Activated CD8-positive, alpha-beta memory T cell treated with anti-CD3 and anti-CD28 coated beads, Interleukin-2, amount 50 U/mL, for 1 hour (primary cell): ENCODE data around the gene LRRTM4.
"Not testable (repeated sequence)": the region's sequence is repeated elsewhere in the genome, so short reads cannot be mapped to it uniquely, and the experiment has no call there.

Experiments used
- DNase-seq: peaks from one replicate; pipeline ENCODE4 v3.0.0-alpha.2; 2020; ENCODE audit errors: extremely low read depth

The LRRTM4 gene

DNA sequence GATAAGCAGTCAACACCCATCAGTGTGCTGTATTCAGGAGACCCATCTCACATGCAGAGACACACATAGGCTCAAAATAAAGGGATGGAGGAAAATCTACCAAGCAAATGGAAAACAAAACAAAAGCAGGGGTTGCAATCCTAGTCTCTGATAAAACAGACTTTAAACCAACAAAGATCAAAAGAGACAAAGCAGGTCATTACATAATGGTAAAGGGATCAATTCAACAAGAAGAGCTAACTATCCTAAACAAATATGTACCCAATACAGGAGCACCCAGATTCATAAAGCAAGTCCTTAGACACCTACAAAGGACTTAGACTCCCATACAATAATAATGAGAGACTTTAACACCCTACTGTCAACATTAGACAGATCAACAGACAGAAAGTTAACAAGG, 358.2 kb downstream of the LRRTM4 start:
- not testable (repeated sequence) for DNase-seq

GRCh38 chr2:77161009-77161408, 361.2 kb downstream of the LRRTM4 start:
- DNase-seq, result no peak

DNA sequence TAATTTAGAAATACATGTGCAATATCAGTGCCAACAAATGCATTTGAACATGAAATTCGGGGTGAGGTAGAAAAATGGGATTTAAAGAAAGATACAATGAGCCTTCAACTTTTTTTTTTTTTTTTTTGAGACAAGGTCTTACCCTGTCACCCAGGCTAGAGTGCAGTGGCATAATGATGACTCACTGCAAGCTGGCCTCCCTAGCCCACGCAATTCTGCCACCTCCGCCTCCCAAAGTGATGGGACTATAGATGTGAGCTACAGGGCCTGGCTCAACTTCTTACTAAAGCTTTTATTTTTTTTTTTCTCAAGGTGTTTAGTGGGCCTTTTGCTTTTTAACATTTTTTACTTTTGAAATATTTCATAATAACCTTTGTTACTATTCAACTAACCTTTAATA, 365.6 kb downstream of the LRRTM4 start:
- no peak for DNase-seq

DNA sequence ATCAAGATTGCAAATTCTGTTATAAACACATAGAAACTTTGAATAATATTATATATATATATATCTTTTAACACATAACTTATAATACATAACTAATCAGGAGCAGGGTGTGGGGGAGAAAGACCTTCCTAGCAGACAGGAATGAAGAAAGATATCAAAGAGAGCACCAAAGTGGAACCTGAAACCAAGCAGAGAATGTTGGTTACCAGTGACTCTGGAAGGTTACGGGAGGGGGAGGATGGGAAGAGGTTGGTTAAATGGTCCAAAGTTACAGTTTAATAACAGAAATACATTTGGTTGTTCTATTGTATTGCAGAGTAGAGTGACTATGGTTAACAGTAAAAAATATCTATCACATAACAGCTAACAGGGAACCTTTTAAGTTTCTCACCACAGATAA, 366.7 kb downstream of the LRRTM4 start:
- no peak for DNase-seq

GRCh38 chr2:77149565-77149964, 372.6 kb downstream of the LRRTM4 start:
- no peak for DNase-seq

- DNase-seq, result no peak
Observed at GRCh38 chr2:77147153-77147552, 375.0 kb downstream of the LRRTM4 start.

- DNase-seq, result no peak
Observed at GRCh38 chr2:77144772-77145171, 377.4 kb downstream of the LRRTM4 start.

DNA sequence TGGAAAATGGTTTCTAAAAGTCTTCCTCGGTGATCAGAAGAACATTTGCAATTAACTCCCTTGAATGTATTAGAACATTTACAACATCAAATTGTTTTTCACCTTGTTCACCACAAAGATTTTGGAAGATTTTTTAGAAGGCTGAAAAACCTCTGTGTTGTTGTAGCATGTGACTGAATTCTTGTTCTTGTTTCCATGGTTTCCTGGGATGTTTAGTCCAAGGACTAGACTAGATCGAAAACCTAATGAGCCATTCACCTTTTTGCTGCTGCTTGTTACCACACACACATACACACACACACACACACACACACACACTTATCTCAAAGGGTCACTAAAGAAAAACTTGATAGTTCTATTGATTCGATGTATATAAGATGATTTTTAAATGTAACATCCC, 380.0 kb downstream of the LRRTM4 start:
- DNase-seq, result no peak

- not testable (repeated sequence) for DNase-seq
Observed at GRCh38 chr2:77128479-77128878, 393.7 kb downstream of the LRRTM4 start.

DNA sequence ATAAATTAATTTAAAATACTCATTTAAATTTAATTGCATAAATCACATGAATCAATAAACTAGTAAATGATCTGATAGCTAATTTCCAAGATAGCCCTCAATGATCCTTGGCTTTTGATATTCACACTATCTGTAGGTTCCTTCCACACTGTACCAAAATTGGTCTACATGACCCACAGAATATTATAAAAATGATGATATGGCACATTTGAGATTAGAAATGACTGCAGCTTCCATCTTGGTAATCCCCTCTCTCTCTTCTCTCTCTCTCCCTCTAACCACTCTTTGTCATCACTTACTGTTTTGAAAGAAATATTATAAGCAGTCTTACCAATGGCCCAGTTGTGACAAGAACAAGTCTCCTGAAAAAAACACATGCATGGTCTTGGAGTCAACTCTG, 394.8 kb downstream of the LRRTM4 start:
- no peak for DNase-seq

DNA sequence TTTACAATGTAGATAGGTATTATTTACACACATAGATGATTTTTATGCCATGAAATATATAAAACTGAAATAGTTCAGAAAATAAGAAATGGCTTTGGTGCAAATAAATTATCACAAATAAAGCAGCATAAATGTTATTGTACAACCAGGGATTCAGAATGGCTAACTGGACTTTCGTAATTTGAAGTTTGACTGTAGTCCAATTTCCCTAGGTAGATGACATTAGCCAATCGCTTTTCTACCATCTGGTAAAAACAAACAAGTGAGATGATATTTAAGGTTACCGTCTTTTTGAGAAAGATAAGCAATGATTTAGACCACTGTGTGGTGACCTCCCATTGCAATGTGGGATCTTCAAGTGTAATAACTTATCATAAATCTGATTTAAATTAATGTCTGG, 400.7 kb downstream of the LRRTM4 start:
- DNase-seq, result no peak

DNA sequence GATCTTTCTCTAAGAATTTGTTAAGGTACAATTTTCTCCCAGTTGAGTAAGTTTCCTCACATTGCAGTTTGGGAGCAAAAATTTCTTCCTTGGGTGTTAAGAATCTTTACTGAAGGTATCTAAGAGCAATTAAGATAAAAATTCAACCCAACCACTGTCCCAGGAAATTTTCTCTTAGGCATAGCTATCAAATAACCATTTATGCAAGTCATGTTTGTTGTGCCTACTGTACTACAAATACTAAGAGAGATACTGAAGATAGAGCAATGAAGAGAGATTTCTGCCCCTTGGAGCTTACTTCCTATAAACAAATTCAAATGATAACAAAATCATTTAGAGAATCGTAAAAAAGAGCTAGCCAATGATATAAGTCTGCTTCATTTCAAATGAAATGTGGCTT, 402.8 kb downstream of the LRRTM4 start:
- no peak for DNase-seq

DNA sequence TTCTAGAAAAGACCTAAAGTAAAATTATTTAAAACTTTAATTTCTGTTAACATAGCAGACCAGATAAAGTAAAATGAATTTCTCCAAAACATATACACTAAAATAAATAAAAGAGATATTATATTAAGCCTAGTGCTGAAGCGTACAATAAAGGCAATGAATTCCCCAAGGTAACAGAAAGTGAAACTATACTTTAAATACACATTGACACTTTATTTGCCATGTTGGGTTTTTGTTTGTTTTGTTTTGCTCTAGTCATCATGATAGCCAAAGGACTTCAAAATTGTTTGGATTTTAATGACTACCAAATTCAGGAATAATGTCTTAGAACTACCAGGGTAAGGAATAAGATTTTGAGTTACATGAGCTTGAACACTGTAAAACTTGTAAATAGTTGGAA, 413.3 kb downstream of the LRRTM4 start:
- DNase-seq, result no peak

DNA sequence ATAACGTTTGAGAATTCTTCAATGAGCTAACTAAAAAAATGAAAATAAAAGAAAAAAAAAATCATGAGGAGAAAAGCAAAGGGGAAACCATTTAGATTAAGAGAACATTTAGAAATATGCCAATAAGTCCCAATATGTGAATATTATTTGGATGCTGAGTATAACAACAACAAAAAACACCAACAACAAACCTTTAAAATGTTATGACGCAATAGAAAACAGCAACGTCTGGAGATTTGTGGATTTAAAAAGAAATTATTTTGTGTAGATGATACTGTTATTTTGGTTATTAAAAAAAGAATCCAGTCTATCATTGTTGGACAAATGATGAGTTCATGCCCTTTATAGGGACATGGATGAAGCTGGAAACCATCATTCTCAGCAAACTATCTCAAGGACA, 417.2 kb downstream of the LRRTM4 start:
- no peak for DNase-seq

GRCh38 chr2:77104554-77104953, 417.6 kb downstream of the LRRTM4 start:
- DNase-seq, result no peak

- DNase-seq, result no peak
Observed at GRCh38 chr2:77102927-77103326, 419.2 kb downstream of the LRRTM4 start.

DNA sequence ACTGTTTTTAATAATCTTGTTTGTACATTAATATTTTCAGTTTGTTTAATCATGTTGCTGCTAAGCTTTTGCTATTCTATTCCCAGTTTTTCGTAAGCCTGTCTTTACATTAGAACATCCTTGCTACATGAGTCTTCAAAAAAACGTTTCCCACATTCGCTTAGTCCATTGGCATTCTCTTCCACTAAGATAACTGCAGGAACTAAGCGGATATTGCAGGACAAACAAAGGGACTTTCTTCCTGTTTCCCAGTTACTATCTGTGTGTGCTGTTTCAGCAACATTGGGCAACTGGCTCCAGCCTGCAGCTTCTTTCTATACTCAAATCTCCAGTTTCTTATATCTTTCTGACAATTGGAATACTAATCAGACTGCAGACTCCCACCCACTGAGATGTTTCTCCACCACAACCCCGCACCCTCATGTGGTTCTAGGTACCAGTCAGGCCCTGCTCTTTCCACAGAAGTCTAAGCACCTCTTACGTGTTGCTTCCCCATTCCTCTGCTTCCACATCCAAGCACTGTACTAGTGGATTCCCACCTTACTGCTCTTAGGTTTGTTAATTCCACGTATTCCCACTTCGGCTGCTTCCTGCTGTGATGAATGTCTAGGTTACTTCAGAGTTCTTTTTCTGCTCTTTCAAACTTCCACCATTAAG, 420.3 kb downstream of the LRRTM4 start:
- DNase-seq, result no peak

GRCh38 chr2:77099961-77100360, 422.2 kb downstream of the LRRTM4 start:
- no peak for DNase-seq

DNA sequence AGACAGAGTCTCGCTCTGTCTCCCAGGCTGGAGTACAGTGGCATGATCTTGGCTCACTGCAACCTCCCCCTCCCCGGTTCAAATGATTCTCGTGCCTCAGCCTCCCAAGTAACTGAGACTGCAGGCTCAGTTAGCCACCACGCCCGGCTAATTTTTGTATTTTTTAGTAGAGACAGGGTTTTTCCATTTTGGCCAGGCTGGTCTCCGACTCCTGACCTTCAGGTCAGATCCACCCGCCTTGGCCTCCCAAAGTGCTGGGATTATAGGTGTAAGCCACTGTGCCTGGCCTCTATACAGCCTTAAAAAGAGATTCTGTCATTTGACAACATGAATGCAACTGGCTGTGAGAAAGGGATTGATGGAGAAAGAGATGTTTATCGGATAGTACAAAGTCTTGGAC, 426.7 kb downstream of the LRRTM4 start:
- DNase-seq, result not testable (repeated sequence)

- no peak for DNase-seq
Observed at GRCh38 chr2:77095096-77095495, 427.1 kb downstream of the LRRTM4 start.

DNA sequence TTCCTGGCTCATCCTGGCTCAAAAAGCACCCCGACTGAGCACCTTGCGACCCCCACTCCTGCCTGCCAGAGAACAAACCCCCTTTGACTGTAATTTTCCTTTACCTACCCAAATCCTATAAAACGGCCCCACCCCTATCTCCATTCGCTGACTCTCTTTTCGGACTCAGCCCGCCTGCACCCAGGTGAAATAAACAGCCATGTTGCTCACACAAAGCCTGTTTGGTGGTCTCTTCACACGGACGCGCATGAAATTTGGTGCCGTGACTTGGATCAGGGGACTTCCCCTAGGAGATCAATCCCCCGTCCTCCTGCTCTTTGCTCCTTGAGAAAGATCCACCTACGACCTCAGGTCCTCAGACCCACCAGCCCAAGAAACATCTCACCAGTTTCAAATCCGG, 433.8 kb downstream of the LRRTM4 start:
- DNase-seq, result not testable (repeated sequence)

DNA sequence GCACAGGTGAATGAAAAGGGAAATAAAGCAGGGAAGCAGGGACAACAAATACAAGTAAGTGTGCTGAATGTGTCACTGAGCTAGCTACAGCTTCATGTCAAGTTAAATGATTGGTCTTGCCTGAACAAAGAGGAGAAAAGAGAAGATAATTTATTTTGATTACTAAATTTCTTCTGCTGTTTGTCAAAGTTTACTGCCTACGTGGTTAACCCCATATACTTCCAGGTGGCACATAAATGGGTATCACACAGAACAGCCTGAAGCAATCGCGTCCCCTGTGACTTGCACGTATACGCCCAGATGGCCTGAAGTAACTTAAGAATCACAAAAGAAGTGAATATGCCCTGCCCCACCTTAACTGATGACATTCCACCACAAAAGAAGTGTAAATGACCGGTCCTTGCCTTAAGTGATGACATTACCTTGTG, 434.2 kb downstream of the LRRTM4 start:
- DNase-seq, result no peak

DNA sequence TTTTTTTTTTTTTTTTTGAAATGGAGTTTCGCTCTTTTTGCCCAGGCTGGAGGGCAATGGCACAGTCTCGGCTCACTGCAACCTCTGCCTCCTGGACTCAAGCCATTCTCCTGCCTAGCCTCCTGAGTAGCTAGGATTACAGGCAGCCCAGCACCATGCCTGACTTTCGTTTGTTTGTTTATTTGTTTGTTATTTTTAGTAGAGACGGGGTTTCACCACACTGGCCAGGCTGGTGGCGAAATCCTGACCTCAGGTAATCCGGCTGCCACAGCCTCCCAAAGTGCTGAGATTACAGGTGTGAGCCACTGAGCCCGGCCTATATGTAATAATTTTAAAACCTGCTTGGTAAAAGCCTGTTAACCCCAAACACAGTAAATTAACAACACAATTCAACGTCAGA, 435.7 kb downstream of the LRRTM4 start:
- DNase-seq, result no peak

- no peak for DNase-seq
Observed at GRCh38 chr2:77086051-77086450, 436.1 kb downstream of the LRRTM4 start.
